ENCODE measurements around the gene SRRM4.

GRCh38 chr12:118982984-118983761 lies 1.8 kb downstream of the SRRM4 start:
- TF ChIP-seq CTCF (IDR thresholded peaks at IDR 0.05 in 4 of 5, conservative IDR thresholded peaks at IDR 0.05 in 1 of 5) (no peak), POLR2A (IDR thresholded peaks at IDR 0.05) (no peak)
